HL-60 (cell line): ENCODE measurements around the gene PCDHAC1.

Experiments
- DNase-seq, 2 experiments: peaks; one replicate each; pipeline ENCODE4 v3.0.0-alpha.2; 2010 to 2020; ENCODE audit warnings: low read depth in 1 of 2, low spot score in 1 of 2
- H3K27ac ChIP-seq: fragments of 250-450 bp; sonication (Bioruptor Pico); replicated peaks from 2 replicates; pipeline ENCODE4 v1.5.1; 2020; ENCODE audit warnings: mild to moderate bottlenecking, moderate library complexity
- H3K27me3 ChIP-seq: fragments of 250-450 bp; sonication (Bioruptor Pico); 2 replicates; pipeline ENCODE4 v1.5.1; 2021; ENCODE audit warnings: mild to moderate bottlenecking, moderate library complexity; ENCODE audit not compliant: insufficient read depth, poor library complexity, severe bottlenecking
- H3K4me3 ChIP-seq: replicated peaks from 2 replicates; pipeline ENCODE4 v1.5.1; 2011; ENCODE audit warnings: mild to moderate bottlenecking, control low read depth, low read length; ENCODE audit not compliant: insufficient read depth
- GABPA ChIP-seq: IDR thresholded peaks from 2 replicates; pipeline ENCODE4 v1.6.1; 2012; ENCODE audit warnings: low read depth
- POLR2AphosphoS5 ChIP-seq: IDR thresholded peaks from 2 replicates; pipeline ENCODE4 v1.6.1; 2012; ENCODE audit warnings: low read depth
- REST ChIP-seq: IDR thresholded peaks from 2 replicates; pipeline ENCODE4 v1.6.1; 2012; ENCODE audit warnings: low read depth; ENCODE audit not compliant: insufficient replicate concordance
- SPI1 ChIP-seq: IDR thresholded peaks from 2 replicates; pipeline ENCODE4 v1.6.1; 2012; ENCODE audit warnings: low read depth, mild to moderate bottlenecking, borderline replicate concordance
- TF ChIP-seq, protein P1 (sequence below): IDR thresholded peaks from one replicate; pipeline ENCODE4 v1.5.1; 2011; ENCODE audit warnings: low read length, control low read depth, inconsistent platforms; ENCODE audit not compliant: insufficient read depth

The PCDHAC1 gene

DNA sequence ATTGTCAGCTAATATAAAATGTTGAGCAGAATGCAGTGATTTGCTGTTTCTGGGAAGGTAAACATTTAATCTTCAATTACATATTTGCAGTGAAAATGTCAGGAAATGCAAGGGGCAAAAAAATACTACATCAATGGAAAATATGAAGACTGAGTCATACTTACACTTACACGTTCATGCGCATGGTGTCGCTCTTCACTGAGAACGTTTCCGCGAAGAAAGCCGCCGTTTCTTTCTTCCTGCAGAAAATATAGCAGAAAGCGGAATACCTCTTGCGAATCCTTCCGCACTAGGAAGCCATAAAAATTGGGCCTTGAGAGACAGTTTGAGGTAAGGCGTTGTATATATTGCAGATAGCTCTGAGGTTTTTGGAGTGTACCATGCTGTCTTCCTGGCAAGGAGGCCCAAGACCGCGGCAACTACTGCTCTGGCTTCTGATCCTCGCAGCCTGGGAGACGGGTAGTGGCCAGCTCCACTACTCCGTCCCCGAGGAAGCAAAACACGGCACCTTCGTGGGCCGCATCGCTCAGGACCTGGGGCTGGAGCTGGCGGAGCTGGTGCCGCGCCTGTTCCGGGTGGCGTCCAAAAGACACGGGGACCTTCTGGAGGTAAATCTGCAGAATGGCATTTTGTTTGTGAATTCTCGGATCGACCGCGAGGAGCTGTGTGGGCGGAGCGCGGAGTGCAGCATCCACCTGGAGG lies 44.1 kb upstream of the PCDHAC1 start, which contains the start of gene PCDHA13:
Gene PCDHA13, plus strand, starts transcription at position 236 of the 702 bp plus-strand sequence. Its CDS starts 145 bp downstream, at position 381.
- H3K4me3 ChIP-seq = no peak within 1 kb of the TSS
- no peak for DNase-seq
- H3K27ac ChIP-seq = no peak within 1 kb of the TSS
- no peaks in the 10 kb centered on the region for H3K27me3 ChIP-seq
- TF ChIP-seq, protein P1, sequence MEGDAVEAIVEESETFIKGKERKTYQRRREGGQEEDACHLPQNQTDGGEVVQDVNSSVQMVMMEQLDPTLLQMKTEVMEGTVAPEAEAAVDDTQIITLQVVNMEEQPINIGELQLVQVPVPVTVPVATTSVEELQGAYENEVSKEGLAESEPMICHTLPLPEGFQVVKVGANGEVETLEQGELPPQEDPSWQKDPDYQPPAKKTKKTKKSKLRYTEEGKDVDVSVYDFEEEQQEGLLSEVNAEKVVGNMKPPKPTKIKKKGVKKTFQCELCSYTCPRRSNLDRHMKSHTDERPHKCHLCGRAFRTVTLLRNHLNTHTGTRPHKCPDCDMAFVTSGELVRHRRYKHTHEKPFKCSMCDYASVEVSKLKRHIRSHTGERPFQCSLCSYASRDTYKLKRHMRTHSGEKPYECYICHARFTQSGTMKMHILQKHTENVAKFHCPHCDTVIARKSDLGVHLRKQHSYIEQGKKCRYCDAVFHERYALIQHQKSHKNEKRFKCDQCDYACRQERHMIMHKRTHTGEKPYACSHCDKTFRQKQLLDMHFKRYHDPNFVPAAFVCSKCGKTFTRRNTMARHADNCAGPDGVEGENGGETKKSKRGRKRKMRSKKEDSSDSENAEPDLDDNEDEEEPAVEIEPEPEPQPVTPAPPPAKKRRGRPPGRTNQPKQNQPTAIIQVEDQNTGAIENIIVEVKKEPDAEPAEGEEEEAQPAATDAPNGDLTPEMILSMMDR = no peak
- no peak for TF ChIP-seq POLR2AphosphoS5
- no peak for TF ChIP-seq SPI1
- TF ChIP-seq REST = no peak
- no peak for TF ChIP-seq GABPA

DNA sequence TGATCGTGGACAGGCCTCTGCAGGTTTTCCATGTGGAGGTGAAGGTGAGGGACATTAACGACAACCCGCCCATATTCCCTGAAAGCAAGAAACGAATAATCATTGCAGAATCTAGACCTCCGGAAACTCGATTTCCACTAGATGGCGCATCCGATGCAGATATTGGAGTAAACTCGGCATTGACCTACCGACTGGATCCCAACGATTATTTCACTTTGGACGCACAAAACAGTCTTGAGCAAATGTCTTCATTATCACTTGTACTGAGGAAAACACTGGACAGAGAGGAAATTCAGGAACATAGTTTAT lies 43.6 kb upstream of the PCDHAC1 start:
- no peak overlapping the region for H3K4me3 ChIP-seq
- no peak for TF ChIP-seq SPI1
- TF ChIP-seq, protein P1 = no peak
- TF ChIP-seq POLR2AphosphoS5 = no peak
- no peak for TF ChIP-seq REST
- TF ChIP-seq GABPA = no peak
- no peak for DNase-seq
- no peak overlapping the region for H3K27ac ChIP-seq
- H3K27me3 ChIP-seq = no peaks in the 10 kb centered on the region

GRCh38 chr5:140883373-140883772 lies 42.7 kb upstream of the PCDHAC1 start:
- TF ChIP-seq REST = no peak
- TF ChIP-seq GABPA = no peak
- TF ChIP-seq POLR2AphosphoS5 = no peak
- TF ChIP-seq, protein P1 = no peak
- TF ChIP-seq SPI1 = no peak
- Histone ChIP-seq H3K27me3 (no peaks in the 10 kb centered on the region), H3K27ac (no peak overlapping the region), H3K4me3 (no peak overlapping the region)
- DNase-seq = no peak
